AG10803 (cell line): ENCODE results near the gene PTPRCAP.
"Not testable (repeated sequence)": the region's sequence is repeated elsewhere in the genome, so short reads cannot be mapped to it uniquely, and the experiment has no call there.

Experiments used
- DNase-seq: peaks from one replicate; pipeline ENCODE4 v3.0.0; 2010; ENCODE audit warnings: low read depth
- H3K4me3 ChIP-seq: 2 replicates; pipeline ENCODE4 v1.5.1; 2011; ENCODE audit warnings: mild to moderate bottlenecking, low read length, control low read depth
- TF ChIP-seq, protein P1 (sequence below): conservative IDR thresholded peaks from 2 replicates; pipeline ENCODE4 v1.5.1; 2011; ENCODE audit warnings: mild to moderate bottlenecking, low read length, control low read depth, inconsistent platforms

PTPRCAP gene

DNA sequence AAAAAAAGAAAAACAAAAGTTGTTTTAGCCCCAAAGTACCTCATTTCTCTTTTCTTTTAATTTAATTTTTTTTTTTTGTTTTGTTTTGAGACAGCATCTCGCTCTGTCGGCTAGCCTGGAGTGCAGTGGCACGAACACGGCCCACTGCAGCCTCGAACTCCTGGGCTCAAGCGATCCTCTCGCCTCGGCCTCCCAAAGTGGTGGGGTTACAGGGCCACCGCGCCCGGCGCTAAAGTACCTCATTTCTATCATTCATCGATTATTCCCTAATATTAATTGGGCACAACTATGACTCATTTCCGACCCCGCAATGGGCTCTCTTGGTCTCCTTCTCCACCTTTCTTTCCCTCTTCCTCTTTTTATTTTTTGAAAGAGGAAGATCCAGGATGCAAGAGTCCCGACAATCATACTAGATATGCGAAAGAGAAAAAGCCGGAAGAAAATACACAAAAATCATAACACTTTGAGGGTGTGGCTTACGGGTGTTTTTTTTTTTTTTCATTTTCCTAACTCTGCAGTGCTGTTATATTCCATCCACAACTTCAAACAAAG, 44.9 kb upstream of the PTPRCAP start:
- DNase-seq: no peak
- TF ChIP-seq, protein P1, sequence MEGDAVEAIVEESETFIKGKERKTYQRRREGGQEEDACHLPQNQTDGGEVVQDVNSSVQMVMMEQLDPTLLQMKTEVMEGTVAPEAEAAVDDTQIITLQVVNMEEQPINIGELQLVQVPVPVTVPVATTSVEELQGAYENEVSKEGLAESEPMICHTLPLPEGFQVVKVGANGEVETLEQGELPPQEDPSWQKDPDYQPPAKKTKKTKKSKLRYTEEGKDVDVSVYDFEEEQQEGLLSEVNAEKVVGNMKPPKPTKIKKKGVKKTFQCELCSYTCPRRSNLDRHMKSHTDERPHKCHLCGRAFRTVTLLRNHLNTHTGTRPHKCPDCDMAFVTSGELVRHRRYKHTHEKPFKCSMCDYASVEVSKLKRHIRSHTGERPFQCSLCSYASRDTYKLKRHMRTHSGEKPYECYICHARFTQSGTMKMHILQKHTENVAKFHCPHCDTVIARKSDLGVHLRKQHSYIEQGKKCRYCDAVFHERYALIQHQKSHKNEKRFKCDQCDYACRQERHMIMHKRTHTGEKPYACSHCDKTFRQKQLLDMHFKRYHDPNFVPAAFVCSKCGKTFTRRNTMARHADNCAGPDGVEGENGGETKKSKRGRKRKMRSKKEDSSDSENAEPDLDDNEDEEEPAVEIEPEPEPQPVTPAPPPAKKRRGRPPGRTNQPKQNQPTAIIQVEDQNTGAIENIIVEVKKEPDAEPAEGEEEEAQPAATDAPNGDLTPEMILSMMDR: no peak
- H3K4me3 ChIP-seq: peak overlapping the region; percentile 83

DNA sequence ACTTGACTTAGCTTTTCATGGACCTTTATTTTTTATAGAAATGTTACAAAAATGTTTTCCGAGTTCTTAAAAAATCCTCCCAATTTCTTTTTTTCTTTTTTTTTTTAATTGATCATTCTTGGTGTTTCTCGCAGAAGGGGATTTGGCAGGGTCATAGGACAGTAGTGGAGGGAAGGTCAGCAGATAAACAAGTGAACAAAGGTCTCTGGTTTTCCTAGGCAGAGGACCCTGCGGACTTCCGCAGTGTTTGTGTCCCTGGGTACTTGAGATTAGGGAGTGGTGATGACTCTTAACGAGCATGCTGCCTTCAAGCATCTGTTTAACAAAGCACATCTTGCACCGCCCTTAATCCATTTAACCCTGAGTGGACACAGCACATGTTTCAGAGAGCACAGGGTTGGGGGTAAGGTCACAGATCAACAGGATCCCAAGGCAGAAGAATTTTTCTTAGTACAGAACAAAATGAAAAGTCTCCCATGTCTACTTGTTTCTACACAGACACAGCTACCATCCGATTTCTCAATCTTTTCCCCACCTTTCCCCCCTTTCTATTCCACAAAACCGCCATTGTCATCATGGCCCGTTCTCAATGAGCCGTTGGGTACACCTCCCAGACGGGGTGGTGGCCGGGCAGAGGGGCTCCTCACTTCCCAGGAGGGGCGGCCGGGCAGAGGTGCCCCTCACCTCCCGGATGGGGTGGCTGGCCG, 40.0 kb upstream of the PTPRCAP start:
- not testable (repeated sequence) for H3K4me3 ChIP-seq, DNase-seq

DNA sequence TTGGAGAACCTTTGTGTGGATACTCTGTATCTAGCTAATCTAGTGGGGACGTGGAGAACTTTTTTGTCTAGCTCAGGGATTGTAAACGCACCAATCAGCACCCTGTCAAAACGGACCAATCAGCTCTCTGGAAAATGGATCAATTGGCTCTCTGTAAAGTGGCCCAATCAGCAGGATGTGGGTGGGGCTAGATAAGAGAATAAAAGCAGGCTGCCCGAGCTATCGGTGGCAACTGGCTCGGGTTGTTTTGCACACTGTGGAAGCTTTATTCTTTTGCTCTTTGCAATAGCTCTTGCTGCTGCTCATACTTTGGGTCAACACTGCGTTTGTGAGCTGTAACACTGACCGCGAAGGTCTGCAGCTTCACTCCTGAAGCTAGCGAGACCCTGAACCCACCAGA, 39.2 kb upstream of the PTPRCAP start:
- not testable (repeated sequence) for H3K4me3 ChIP-seq, DNase-seq

DNA sequence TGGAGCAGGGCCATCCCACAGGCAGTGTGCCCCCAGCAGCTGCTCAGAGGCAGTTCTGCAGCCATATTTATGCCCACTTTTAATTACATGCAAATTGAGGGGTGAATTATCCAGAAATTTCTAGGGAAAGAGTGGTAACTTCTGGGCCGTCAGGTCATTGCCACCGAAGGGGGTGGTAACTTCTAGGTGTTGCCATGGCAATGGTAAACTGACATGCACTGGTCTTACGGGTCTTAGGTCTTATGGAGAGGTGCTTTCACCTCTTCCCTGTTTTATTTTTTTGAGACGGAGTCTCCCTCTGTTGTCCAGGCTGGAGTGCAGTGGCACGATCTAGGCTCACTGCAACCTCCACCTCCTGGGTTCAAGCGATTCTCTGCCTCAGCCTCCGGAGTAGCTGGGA, 35.4 kb upstream of the PTPRCAP start:
- TF ChIP-seq, protein P1: no peak
- no peak for DNase-seq
- no peak overlapping the region for H3K4me3 ChIP-seq

DNA sequence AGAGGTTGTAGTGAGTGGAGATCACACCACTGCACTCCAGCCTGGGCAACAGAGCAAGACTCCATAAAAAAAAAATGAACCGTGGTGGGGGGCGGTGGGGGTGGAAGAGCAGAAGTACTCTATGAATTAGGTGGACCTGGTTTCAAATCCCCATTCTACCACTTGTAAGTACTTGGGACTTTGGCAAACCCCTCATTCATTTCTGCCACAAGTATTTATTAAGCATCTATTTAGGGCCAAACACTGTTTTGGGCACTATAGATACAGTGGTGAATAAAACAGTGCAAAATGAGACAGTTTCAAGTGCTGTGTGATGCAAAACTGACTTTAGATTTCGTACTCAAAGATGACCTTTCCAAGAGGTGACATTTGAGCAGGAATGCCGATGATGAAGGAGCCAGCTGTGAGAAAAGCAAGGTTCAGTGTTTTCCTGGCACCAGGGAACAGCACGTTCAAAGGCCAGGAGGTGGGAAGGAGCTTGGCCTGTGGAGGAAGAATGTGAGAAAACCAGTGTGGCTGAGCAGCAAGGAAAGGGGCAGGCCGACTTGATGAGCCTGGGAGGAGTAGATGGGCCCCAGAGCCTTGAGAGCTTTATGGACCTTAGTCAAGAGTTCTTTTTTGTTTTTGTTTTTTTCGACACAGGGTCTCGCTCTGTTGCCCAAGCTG, 33.0 kb upstream of the PTPRCAP start:
- TF ChIP-seq, protein P1: no peak
- DNase-seq: no peak
- no peak overlapping the region for H3K4me3 ChIP-seq

DNA sequence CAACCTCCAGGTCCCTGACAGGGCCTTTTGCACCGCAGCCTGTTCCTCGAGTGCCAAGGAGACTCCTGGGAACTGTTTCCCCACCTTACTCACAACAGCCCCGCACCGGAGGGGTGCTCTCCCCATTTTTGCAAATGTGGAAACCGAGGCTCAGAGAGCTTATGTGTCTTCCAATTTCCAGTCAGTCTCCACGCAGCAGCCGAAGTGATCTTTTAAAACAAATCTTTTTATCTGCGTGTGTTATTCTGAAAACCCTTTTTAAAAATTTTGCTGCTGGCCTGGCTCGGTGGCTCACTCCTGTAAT, 32.0 kb upstream of the PTPRCAP start:
- TF ChIP-seq, protein P1: no peak
- H3K4me3 ChIP-seq: peak overlapping the region; percentile 76
- DNase-seq: no peak

DNA sequence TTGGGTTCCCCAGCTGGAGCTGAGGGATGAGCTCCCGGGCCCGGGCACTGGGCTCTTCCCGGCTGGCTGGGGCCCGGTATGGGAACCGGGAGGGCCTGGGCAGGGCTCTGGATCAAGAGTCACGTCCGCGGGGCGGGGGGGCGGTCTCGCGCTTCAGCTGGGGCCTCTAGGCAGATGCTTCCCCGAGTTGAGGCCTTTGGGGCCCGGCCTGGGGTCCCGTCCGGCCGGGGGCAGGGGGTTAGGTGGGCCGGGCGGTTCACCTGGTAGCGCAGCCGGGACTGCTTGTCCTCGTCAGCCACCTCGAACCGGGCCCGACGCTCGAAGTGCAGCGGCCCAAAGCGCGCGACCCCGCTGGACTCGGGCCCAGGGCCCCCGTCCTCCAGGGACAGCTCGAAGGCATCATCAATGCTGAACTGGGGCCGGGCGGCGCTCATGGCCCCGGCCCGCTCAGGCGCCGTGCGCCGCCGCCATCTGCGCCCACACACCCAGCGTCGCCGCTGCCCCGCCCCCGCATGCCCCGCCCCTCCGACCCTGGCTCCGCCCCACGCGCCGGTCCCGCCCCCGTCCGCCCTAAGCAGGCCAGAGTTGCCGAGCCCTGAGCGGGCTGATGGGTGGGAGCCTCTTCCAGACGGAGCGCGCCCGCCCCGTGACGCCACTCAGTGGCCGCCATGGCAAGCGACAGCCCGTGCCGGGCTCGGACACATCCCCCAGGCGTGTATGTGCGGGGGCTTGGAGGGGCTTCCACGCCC, 31.5 kb upstream of the PTPRCAP start, which contains the start of gene TMEM134:
TMEM134 (minus strand) TSS at position 493 of the 749 bp plus-strand sequence; CDS start at position 434, 59 bp downstream.
- peak within 1 kb of the TSS; percentile 76 for H3K4me3 ChIP-seq
- peak; percentile 90 for DNase-seq
- TF ChIP-seq, protein P1: peak; percentile 37; the same call in 1 of the 2 replicates

DNA sequence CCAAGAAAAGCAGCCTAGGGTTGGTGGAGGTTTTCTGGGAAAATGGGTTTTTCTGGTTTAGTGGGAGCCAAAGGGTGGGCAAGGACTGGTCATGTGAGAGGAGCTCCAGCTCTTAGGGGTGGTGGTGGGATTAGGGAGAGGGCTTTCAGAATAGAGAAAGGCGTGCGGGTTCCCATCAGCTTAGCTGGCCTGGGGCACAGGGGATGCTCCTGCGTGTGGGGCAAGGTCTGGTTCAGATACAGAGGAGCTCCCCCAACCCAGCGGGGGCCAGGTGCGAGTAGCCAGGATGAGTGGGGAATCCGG, 30.9 kb upstream of the PTPRCAP start:
- TF ChIP-seq, protein P1: no peak
- DNase-seq: no peak
- H3K4me3 ChIP-seq: peak overlapping the region; percentile 72
